SK-N-DZ (cell line): ENCODE data around the gene OCEL1.

Source experiments
- DNase-seq: peaks from one replicate; pipeline ENCODE4 v3.0.0-alpha.2; 2015; ENCODE audit warnings: low spot score

OCEL1 gene

GRCh38 chr19:17209126-17210036 is 16.6 kb upstream of the OCEL1 start:
- DNase-seq: peak; percentile 39

- DNase-seq: no peak
These were observed 15.7 kb upstream of the OCEL1 start for GRCh38 chr19:17210296-17210695.

GRCh38 chr19:17211547-17212446 is 14.2 kb upstream of the OCEL1 start:
- DNase-seq: no peak

GRCh38 chr19:17213334-17213733 is 12.7 kb upstream of the OCEL1 start:
- DNase-seq: no peak

GRCh38 chr19:17214508-17215126 is 11.4 kb upstream of the OCEL1 start:
- DNase-seq: no peak

GRCh38 chr19:17215127-17215971 is 10.7 kb upstream of the OCEL1 start, which contains the start of gene USE1:
Gene USE1 (plus strand): TSS chr19:17215357. CDS start chr19:17215406, 49 bp downstream.
- peak; percentile 76 for DNase-seq

- no peak for DNase-seq
These were observed 9.9 kb upstream of the OCEL1 start for GRCh38 chr19:17216058-17216670.

- no peak for DNase-seq
These were observed 6.7 kb upstream of the OCEL1 start for GRCh38 chr19:17219286-17219685.

GRCh38 chr19:17220207-17220758 is 5.7 kb upstream of the OCEL1 start:
- DNase-seq: no peak

- DNase-seq: no peak
These were observed 973 bp upstream of the OCEL1 start for GRCh38 chr19:17225053-17225452.

- no peak for DNase-seq
These were observed 1.9 kb downstream of the OCEL1 start for GRCh38 chr19:17227798-17228367.

- DNase-seq: no peak
These were observed 3.9 kb downstream of the OCEL1 start for GRCh38 chr19:17229890-17230289.

- DNase-seq: no peak
These were observed 6.2 kb downstream of the OCEL1 start for GRCh38 chr19:17232258-17232657.

- DNase-seq: no peak
These were observed 8.9 kb downstream of the OCEL1 start for GRCh38 chr19:17234911-17235299.

GRCh38 chr19:17235300-17235970 is 9.4 kb downstream of the OCEL1 start:
- peak; percentile 64 for DNase-seq

- DNase-seq: no peak
These were observed 10.1 kb downstream of the OCEL1 start for GRCh38 chr19:17235971-17236777.

GRCh38 chr19:17236811-17237543 is 11.0 kb downstream of the OCEL1 start:
- DNase-seq: no peak
